ENCODE measurements around the gene WDR6. TPM values are rescaled to one million over a fixed set of nuclear protein-coding genes. Genes with fewer than 3 reads are reported as not detected.

The WDR6 gene
- total RNA-seq, 2 experiments from 2014 or later: 109 to 127 TPM

Small RNA genes lying within 50 kb of the gene (microRNA-seq; reads per million reads assigned to microRNA genes)
- 8,233 reads per million, percentile 96 among the genes with 10 or more reads in this experiment for gene MIR191 (ENCODE audit: borderline replicate concordance)
- gene MIR425 (ENCODE audit: borderline replicate concordance): 4,345 reads per million, percentile 94 among the genes with 10 or more reads in this experiment

Other genes starting within 250 kb of the WDR6 start
- gene PRKAR2A, start 159.5 kb upstream of the WDR6 start, total RNA-seq: 10 to 100 TPM; 28.7 to 35.2 TPM
- 10 to 100 TPM; 15.8 to 18.5 TPM for gene SLC25A20, start 108.5 kb upstream of the WDR6 start, total RNA-seq
- 100 to 1,000 TPM; 105 to 112 TPM for gene ARIH2, start 88.5 kb upstream of the WDR6 start, total RNA-seq
- 10 to 100 TPM; 25.7 to 30.4 TPM for gene P4HTM, start 17.1 kb upstream of the WDR6 start, total RNA-seq
- 10 to 100 TPM; 25.8 to 26.0 TPM for gene DALRD3, start 11.2 kb downstream of the WDR6 start, total RNA-seq
- 100 to 1,000 TPM in 1 of 2 experiments, 10 to 100 TPM in 1; 90.8 to 108 TPM for gene NDUFAF3, start 14.7 kb downstream of the WDR6 start, total RNA-seq
- 100 to 1,000 TPM; 504 to 515 TPM for gene IMPDH2, start 22.0 kb downstream of the WDR6 start, total RNA-seq
- gene QRICH1, start 86.7 kb downstream of the WDR6 start, total RNA-seq: 100 to 1,000 TPM; 119 to 171 TPM
- 100 to 1,000 TPM; 240 to 342 TPM for gene QARS1, start 97.4 kb downstream of the WDR6 start, total RNA-seq
- 10 to 100 TPM; 45.2 to 45.9 TPM for gene USP19, start 113.4 kb downstream of the WDR6 start, total RNA-seq
- gene LAMB2, start 125.7 kb downstream of the WDR6 start, total RNA-seq: under 1 TPM in 1 of 2 experiments, not detected in 1; 0.71 TPM
- gene CCDC71, start 158.9 kb downstream of the WDR6 start, total RNA-seq: 10 to 100 TPM; 19.5 to 22.2 TPM
- 1 to 10 TPM; 1.2 to 3.1 TPM for gene KLHDC8B, start 164.2 kb downstream of the WDR6 start, total RNA-seq

Measured in activated CD4-positive, alpha-beta T cell treated with anti-CD3 and anti-CD28 coated beads for 36 hours (primary cell).